ENCODE measurements around the gene IL27RA.

The IL27RA gene

DNA sequence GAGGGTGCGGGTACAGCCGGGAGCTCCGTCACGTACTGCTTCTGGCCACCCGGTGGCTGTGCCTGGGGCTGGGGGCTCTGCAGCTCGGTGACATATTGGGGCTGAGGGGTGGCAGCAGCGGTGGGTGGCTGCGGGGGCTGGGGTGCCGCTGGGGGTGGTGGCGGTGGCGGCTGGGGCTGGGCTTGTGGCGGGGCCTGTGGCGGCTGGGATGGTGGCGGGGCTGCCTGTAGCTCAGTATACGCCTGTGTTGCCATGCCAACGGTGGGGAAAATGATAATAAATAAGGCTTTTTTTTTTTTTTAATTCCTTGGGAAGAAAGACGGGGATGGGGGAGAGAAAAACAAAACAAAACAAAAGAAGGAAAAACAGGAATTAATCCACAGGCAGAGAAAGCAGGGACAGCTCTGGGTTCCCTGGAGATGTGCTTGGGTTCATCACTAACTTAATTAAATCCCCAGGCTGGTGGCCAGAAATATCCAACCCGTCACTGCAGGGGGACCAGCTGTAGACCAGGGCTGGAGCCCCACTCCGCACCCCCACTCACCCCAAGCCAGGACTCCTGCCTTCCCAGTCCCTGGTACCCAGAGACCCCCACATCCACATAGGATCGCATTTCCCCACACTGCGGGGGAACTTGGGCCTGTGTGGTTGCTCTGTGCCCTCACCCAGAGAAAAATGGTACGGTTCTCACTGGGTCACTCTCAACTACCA, 37.8 kb upstream of the IL27RA start:
- Histone ChIP-seq H3K36me3 (ENCODE audit: insufficient read depth, low read length) (peaks cover 13% of the 10 kb centered on the region), H3K27me3 (ENCODE audit: insufficient read depth, low read length) (no peaks in the 10 kb centered on the region), H3K4me1 (ENCODE audit: insufficient read depth, low read length) (no peaks in the 10 kb centered on the region), H3K4me3 (ENCODE audit: low read length) (no peak overlapping the region), H2AFZ (ENCODE audit: low read depth, low read length) (no peak overlapping the region), H3K9me3 (ENCODE audit: low read length) (no peaks in the 10 kb centered on the region)

DNA sequence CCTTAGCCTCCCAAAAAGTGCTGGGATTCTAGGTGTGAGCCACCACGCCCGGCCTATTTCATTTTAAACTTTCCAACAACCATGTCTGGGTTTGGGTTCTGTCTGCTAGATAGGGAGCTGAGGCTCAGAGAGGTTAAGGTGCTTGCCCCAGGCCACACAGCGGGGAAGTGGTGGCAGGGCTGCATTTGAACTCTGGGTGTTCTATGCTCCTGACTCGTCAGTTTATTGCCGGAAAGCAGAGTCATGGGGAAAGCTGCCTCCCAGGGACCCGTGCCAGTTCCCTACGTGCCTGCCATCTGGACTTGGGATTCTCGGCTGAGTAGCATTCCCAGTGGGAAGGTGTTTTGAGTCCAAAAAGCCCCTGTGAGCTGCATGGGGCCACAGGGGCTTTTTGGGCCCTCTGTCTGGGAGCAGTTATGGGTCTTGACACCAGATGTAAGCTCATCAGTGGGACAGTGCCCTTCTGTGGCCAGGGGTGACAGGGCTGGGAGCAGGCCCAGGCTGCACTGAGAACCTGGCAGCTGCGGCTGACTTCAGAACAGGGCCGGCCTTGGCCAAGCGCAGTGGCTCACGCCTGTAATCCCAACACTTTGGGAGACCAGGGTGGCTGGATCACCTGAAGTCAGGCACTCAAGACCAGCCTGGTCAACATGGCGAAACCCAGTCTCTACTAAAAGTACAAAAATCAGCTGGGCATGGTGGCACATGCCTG, 36.4 kb upstream of the IL27RA start:
- no peaks in the 10 kb centered on the region for H3K4me1 ChIP-seq (ENCODE audit: insufficient read depth, low read length)
- H3K36me3 ChIP-seq (ENCODE audit: insufficient read depth, low read length): peaks cover 13% of the 10 kb centered on the region
- no peaks in the 10 kb centered on the region for H3K9me3 ChIP-seq (ENCODE audit: low read length)
- no peak overlapping the region for H3K4me3 ChIP-seq (ENCODE audit: low read length)
- no peaks in the 10 kb centered on the region for H3K27me3 ChIP-seq (ENCODE audit: insufficient read depth, low read length)
- no peak overlapping the region for H2AFZ ChIP-seq (ENCODE audit: low read depth, low read length)

DNA sequence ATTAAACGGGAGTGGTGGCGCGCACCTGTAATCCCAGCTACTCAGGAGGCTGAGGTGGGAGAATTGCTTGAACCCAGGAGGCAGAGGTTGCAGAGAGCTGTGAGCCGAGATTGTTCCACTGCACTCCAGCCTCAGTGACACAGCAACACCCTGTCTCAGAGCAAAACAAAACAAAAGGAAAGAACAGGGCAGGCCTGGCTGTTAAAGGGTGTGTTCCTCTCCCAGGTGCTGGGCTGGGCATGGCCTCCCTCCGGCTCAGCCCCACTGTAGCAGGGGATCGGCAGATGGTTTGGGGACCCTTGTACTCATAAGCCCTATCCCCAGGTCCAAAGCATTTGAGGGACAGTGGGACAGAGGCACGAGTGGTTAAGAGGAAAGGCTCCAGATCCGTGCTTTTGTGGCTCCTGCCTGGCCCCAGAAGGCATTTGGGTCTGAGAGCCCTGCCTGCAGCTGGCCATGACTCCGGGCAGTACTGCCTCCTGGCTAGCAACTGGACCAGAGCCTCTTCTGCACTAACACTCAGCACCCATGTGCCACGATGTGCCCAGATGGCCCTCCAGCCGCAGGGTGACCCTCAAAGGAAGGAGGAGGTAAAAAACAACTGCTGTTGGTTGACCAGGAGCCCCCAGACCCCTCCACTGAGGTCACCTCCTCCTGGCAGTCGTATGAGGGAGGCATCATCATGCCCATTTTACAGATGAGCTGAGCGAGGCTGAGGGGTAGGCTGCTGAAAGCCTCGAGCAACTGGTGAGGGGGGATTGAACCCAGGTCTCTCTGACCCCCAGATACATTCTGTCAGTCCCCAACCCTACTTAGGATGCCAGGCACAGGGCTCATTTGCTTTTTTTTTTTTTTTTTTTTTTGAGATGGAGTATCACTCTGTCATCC, 35.4 kb upstream of the IL27RA start:
- Histone ChIP-seq H3K4me1 (ENCODE audit: insufficient read depth, low read length) (no peaks in the 10 kb centered on the region), H3K36me3 (ENCODE audit: insufficient read depth, low read length) (peaks cover 13% of the 10 kb centered on the region), H2AFZ (ENCODE audit: low read depth, low read length) (no peak overlapping the region), H3K4me3 (ENCODE audit: low read length) (no peak overlapping the region), H3K9me3 (ENCODE audit: low read length) (peaks cover 4% of the 10 kb centered on the region), H3K27me3 (ENCODE audit: insufficient read depth, low read length) (no peaks in the 10 kb centered on the region)

GRCh38 chr19:13996928-13997630, 34.5 kb upstream of the IL27RA start:
- Histone ChIP-seq H3K9me3 (ENCODE audit: low read length) (peaks cover 4% of the 10 kb centered on the region), H3K4me1 (ENCODE audit: insufficient read depth, low read length) (no peaks in the 10 kb centered on the region), H2AFZ (ENCODE audit: low read depth, low read length) (no peak overlapping the region), H3K36me3 (ENCODE audit: insufficient read depth, low read length) (peaks cover 13% of the 10 kb centered on the region), H3K27me3 (ENCODE audit: insufficient read depth, low read length) (no peaks in the 10 kb centered on the region), H3K4me3 (ENCODE audit: low read length) (no peak overlapping the region)

GRCh38 chr19:13997631-13997962, 34.0 kb upstream of the IL27RA start:
- Histone ChIP-seq H3K4me3 (ENCODE audit: low read length) (no peak overlapping the region), H2AFZ (ENCODE audit: low read depth, low read length) (no peak overlapping the region), H3K36me3 (ENCODE audit: insufficient read depth, low read length) (peaks cover 8% of the 10 kb centered on the region), H3K27me3 (ENCODE audit: insufficient read depth, low read length) (no peaks in the 10 kb centered on the region), H3K4me1 (ENCODE audit: insufficient read depth, low read length) (no peaks in the 10 kb centered on the region), H3K9me3 (ENCODE audit: low read length) (peaks cover 4% of the 10 kb centered on the region)

DNA sequence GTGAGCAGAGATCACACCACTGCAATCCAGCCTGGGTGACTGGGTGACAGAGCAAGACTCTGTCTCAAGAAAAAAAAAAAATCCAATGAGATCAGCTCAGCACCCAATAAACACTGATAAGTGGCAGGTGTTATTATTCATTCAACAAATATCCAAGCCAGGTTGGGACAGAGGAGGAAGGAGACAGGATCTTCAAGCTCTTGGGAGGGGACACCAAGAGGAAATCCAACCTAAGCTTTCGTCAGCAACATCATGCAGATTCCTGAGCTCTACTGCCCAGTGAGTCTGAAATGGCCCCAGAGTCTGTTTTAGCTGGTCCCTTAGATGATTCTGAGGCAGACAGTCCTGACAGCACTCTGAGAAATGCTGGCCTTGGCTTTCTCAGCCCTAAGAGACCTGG, 33.1 kb upstream of the IL27RA start:
- H3K9me3 ChIP-seq (ENCODE audit: low read length): peaks cover 4% of the 10 kb centered on the region
- peaks cover 5% of the 10 kb centered on the region for H3K36me3 ChIP-seq (ENCODE audit: insufficient read depth, low read length)
- no peaks in the 10 kb centered on the region for H3K27me3 ChIP-seq (ENCODE audit: insufficient read depth, low read length)
- H3K4me1 ChIP-seq (ENCODE audit: insufficient read depth, low read length): no peaks in the 10 kb centered on the region
- no peak overlapping the region for H2AFZ ChIP-seq (ENCODE audit: low read depth, low read length)
- H3K4me3 ChIP-seq (ENCODE audit: low read length): no peak overlapping the region

DNA sequence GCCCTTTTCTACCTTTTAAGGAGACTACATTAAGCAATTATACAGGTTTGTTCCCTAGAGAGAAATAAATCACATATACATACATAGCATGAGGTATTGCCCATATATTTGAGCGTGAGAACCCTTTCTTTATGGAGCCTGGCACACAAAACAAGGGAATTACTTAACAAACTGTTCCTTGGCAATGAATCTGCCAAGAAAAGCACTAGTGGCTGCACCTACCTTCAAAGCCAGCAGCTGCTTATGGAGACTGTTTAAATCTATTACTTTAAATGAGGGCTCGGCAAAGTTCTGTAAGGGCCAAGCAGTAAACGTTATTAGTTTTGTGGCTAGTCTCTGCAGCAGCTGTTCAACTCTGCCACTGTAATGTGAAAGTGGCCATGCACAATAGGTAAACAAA, 32.5 kb upstream of the IL27RA start:
- Histone ChIP-seq H3K27me3 (ENCODE audit: insufficient read depth, low read length) (no peaks in the 10 kb centered on the region), H3K36me3 (ENCODE audit: insufficient read depth, low read length) (peaks cover 4% of the 10 kb centered on the region), H3K4me3 (ENCODE audit: low read length) (no peak overlapping the region), H3K4me1 (ENCODE audit: insufficient read depth, low read length) (no peaks in the 10 kb centered on the region), H2AFZ (ENCODE audit: low read depth, low read length) (no peak overlapping the region), H3K9me3 (ENCODE audit: low read length) (peaks cover 4% of the 10 kb centered on the region)

DNA sequence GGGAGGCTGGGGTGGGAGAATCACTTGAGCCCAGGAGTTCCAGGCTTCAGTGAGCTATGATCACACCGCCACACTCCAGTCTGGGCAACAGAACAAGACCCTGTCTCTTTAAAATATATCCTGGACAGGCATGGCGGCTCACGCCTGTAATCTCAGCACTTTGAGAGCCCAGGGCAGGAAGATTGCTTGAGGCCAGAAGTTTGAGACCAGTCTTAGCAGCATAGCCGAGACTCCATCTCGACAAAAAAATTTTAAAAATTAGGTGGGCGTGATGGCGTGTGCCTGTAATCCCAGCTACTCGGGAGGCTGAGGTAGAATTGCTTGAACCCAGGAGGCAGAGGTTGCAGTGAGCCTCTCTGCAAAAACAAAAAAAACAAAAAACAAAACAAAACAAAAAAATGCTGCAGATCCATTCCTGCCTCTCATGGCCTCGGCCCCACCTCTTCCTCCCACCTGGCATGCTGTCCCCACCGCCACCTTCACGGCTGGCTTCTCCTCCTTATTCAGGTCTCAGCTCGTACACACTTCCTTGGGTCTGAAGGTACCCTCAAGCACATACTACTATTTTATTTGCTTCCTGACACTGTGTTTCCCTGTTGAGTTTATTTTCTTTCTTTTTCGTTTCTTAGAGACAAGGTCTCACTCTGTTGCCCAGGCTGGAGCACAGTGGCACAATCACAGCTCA, 30.7 kb upstream of the IL27RA start:
- H3K4me1 ChIP-seq (ENCODE audit: insufficient read depth, low read length): no peaks in the 10 kb centered on the region
- H3K4me3 ChIP-seq (ENCODE audit: low read length): no peak overlapping the region
- H3K9me3 ChIP-seq (ENCODE audit: low read length): peaks cover 4% of the 10 kb centered on the region
- H2AFZ ChIP-seq (ENCODE audit: low read depth, low read length): no peak overlapping the region
- peaks cover 4% of the 10 kb centered on the region for H3K36me3 ChIP-seq (ENCODE audit: insufficient read depth, low read length)
- no peaks in the 10 kb centered on the region for H3K27me3 ChIP-seq (ENCODE audit: insufficient read depth, low read length)

GRCh38 chr19:14002571-14003250, 28.9 kb upstream of the IL27RA start:
- Histone ChIP-seq H3K4me3 (ENCODE audit: low read length) (no peak overlapping the region), H3K9me3 (ENCODE audit: low read length) (peaks cover 4% of the 10 kb centered on the region), H3K4me1 (ENCODE audit: insufficient read depth, low read length) (no peaks in the 10 kb centered on the region), H3K27me3 (ENCODE audit: insufficient read depth, low read length) (no peaks in the 10 kb centered on the region), H3K36me3 (ENCODE audit: insufficient read depth, low read length) (peaks cover 2% of the 10 kb centered on the region), H2AFZ (ENCODE audit: low read depth, low read length) (no peak overlapping the region)

GRCh38 chr19:14003251-14004055, 28.1 kb upstream of the IL27RA start:
- Histone ChIP-seq H3K27me3 (ENCODE audit: insufficient read depth, low read length) (no peaks in the 10 kb centered on the region), H3K4me1 (ENCODE audit: insufficient read depth, low read length) (no peaks in the 10 kb centered on the region), H3K4me3 (ENCODE audit: low read length) (no peak overlapping the region)

GRCh38 chr19:14004619-14005348, 26.8 kb upstream of the IL27RA start:
- H3K27me3 ChIP-seq (ENCODE audit: insufficient read depth, low read length): no peaks in the 10 kb centered on the region
- H3K4me3 ChIP-seq (ENCODE audit: low read length): peak overlapping the region; percentile 79
- no peaks in the 10 kb centered on the region for H3K4me1 ChIP-seq (ENCODE audit: insufficient read depth, low read length)
- H3K9me3 ChIP-seq (ENCODE audit: low read length): peaks cover 4% of the 10 kb centered on the region
- H3K36me3 ChIP-seq (ENCODE audit: insufficient read depth, low read length): no peaks in the 10 kb centered on the region
- no peak overlapping the region for H2AFZ ChIP-seq (ENCODE audit: low read depth, low read length)

More at GRCh38 chr19:14003251-14004055, 28.1 kb upstream of the IL27RA start:
- Histone ChIP-seq H2AFZ (ENCODE audit: low read depth, low read length) (no peak overlapping the region), H3K9me3 (ENCODE audit: low read length) (peaks cover 4% of the 10 kb centered on the region), H3K36me3 (ENCODE audit: insufficient read depth, low read length) (no peaks in the 10 kb centered on the region)
